Activated naive CD4-positive, alpha-beta T cell treated with anti-CD3 and anti-CD28 coated beads, Interleukin-2, amount 50 U/mL, for 16 hours (primary cell): ENCODE results near the gene HHIPL1.
A peak's percentile ranks its signal among the peaks of the same experiment; 100 is the strongest.

Source experiments
- DNase-seq: peaks from one replicate; pipeline ENCODE4 v3.0.0-alpha.2; 2020

Gene HHIPL1

GRCh38 chr14:99718031-99718810 lies 73.3 kb downstream of the HHIPL1 start:
- no peak for DNase-seq

- no peak for DNase-seq
These were observed 73.9 kb downstream of the HHIPL1 start for GRCh38 chr14:99718811-99719192.

- DNase-seq, result no peak
These were observed 76.2 kb downstream of the HHIPL1 start for GRCh38 chr14:99720941-99721791.

- DNase-seq, result no peak
These were observed 77.0 kb downstream of the HHIPL1 start for GRCh38 chr14:99721792-99722516.

- DNase-seq, result no peak
These were observed 77.8 kb downstream of the HHIPL1 start for GRCh38 chr14:99722741-99723140.

- DNase-seq, result no peak
These were observed 79.4 kb downstream of the HHIPL1 start for GRCh38 chr14:99724196-99724891.

GRCh38 chr14:99724939-99725773 lies 80.2 kb downstream of the HHIPL1 start:
- no peak for DNase-seq

DNA sequence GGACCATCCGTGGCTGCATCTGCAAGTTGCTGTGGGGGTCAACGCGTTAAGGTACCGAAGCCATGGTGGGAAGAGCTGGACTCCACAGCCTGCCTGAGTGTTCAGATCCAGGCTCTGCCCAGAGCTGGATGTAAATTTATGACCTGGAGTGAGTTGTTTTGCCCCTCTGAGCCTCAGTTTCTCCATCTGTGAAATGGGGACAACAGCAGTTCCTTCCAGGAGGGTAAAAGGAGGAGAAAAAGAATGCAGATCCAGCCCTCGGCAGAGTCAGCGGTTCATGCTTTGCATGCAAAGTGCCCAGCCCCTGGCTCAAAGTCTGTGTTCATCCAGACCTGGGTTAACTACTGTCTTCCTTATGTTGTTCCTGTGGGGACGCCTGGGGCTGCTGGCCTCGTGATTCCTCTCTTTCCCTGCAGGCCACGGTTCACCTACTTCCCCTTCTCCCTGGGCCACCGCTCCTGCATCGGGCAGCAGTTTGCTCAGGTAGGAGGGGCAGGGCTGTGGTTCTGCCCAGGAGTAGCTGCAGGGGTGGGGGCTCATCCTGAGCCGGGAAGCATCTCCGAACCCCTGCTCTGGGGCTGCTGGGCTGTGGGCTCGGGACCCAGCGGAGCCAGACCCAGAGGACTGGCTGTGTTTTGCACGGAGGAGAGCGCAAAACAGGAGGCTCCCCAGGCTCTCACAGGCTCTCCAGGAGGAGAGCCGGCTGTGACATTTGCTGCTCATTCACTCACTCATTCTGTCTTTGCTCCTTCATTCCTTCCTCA lies 81.0 kb downstream of the HHIPL1 start:
- DNase-seq, result no peak

GRCh38 chr14:99726538-99727095 lies 81.7 kb downstream of the HHIPL1 start:
- no peak for DNase-seq

- DNase-seq, result no peak
These were observed 82.4 kb downstream of the HHIPL1 start for GRCh38 chr14:99727096-99727870.

DNA sequence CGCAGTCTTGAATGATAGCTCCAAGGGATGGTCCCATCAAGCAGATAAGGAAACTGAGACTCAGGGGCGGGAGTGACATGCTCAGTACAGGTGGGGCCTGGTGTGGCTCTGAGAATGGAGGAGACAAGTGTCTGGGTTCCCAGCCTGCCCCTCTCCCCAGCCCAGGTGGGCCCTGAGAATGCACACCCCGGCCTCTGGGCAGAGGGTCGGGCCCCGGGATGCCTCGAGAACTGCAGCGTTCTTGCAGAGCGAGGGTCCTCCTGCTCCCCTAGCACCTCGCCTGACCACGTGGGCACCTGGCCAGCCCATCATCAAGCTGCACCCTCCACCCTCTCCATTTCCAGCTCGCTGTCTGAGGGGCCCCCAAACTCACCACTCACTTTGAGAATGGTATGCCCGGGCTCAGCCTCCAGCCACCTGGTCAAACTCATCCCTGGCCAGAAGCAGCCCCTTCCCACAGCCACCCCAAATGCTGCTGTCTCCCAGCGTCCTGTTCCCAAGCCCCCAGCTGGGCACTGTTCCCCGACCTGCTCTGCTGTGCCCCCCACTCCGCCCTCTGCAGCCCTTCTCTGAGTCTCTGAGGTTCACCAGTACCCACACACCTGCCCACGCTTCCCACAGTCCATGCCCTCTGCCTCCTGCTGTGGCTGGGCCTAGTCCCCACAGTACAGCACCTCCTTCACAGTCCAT lies 83.4 kb downstream of the HHIPL1 start:
- DNase-seq, result peak; percentile 5

GRCh38 chr14:99728981-99729451 lies 84.1 kb downstream of the HHIPL1 start:
- DNase-seq, result no peak
